H1 (cell line): Measurements from ENCODE around the gene TGOLN2. TPM values are rescaled to one million over a fixed set of nuclear protein-coding genes. Genes with fewer than 3 reads are reported as not detected.

ENCODE experiments used
- CEBPB ChIP-seq: IDR thresholded peaks from 2 replicates; pipeline ENCODE4 v1.6.1; 2012; ENCODE audit warnings: low read depth, low read length
- E2F6 ChIP-seq: IDR thresholded peaks from 2 replicates; pipeline ENCODE4 v1.6.1; 2012; ENCODE audit warnings: inconsistent platforms
- GTF2F1 ChIP-seq: IDR thresholded peaks from 2 replicates; pipeline ENCODE4 v1.6.1; 2012; ENCODE audit warnings: low read depth, low read length, improper control_type of control experiment, borderline replicate concordance
- KDM1A ChIP-seq: fragments of 200-600, 300-600 bp; sonication (generic); IDR thresholded peaks from 2 replicates; pipeline ENCODE4 v1.7.1; 2016; ENCODE audit warnings: mild to moderate bottlenecking, low read length, borderline replicate concordance
- KDM4A ChIP-seq: IDR thresholded peaks from one replicate; pipeline ENCODE4 v1.7.1; 2012; ENCODE audit warnings: low read depth, mild to moderate bottlenecking, moderate library complexity, low read length, inconsistent platforms; ENCODE audit not compliant: severe bottlenecking
- MAX ChIP-seq: IDR thresholded peaks from 2 replicates; pipeline ENCODE4 v1.6.1; 2012; ENCODE audit warnings: inconsistent platforms
- PHF8 ChIP-seq: fragments of 200-600 bp; sonication (generic); conservative IDR thresholded peaks from 2 replicates; pipeline ENCODE4 v1.7.1; 2012; ENCODE audit warnings: low read depth, mild to moderate bottlenecking, inconsistent platforms, low read length, moderate library complexity
- SIN3A ChIP-seq, 2 experiments: IDR thresholded peaks in 1 of 2; conservative IDR thresholded peaks in 1 of 2; 2 replicates each; pipeline ENCODE4 v1.6.1; 2011 to 2012; ENCODE audit warnings: low read length in 2 of 2, improper control_type of control experiment in 1 of 2, low read depth in 1 of 2, mild to moderate bottlenecking in 1 of 2
- SIX5 ChIP-seq: IDR thresholded peaks from 2 replicates; pipeline ENCODE4 v1.6.1; 2011; ENCODE audit warnings: mild to moderate bottlenecking, low read depth, low read length
- SP1 ChIP-seq: IDR thresholded peaks from 2 replicates; pipeline ENCODE4 v1.6.1; 2011; ENCODE audit warnings: low read depth, low read length
- TAF1 ChIP-seq: IDR thresholded peaks from 2 replicates; pipeline ENCODE4 v1.6.1; 2011; ENCODE audit warnings: mild to moderate bottlenecking, low read depth, low read length
- TBP ChIP-seq: IDR thresholded peaks from 2 replicates; pipeline ENCODE4 v1.6.1; 2011; ENCODE audit warnings: low read depth, low read length, improper control_type of control experiment
- TCF12 ChIP-seq: IDR thresholded peaks from 2 replicates; pipeline ENCODE4 v1.6.1; 2011; ENCODE audit warnings: low read depth, mild to moderate bottlenecking, low read length
- polyA plus RNA-seq, 7 experiments: library from polyadenylated mRNA; depleted of rRNA in 3 of 7; stranded (reverse) in 5 of 7; unstranded in 2 of 7; fragments of >200 nt in 5 of 7; fragments of 200-250 nt in 2 of 7; gene quantifications; 1 replicate in 5 of 7; 2 replicates in 1 of 7; 4 replicates in 1 of 7; pipeline versions ENCODE4 v1.2.1 to v1.2.3, GENCODE V29; 2011 to 2013; ENCODE audit warnings: missing spikeins in 2 of 7, mixed read lengths in 2 of 7
- total RNA-seq: library from RNA; stranded (reverse); fragmentation: NEBNext Ultra II Directional; extraction: Animal tissue kit (Norgen Biotek cat#: 25700); gene quantifications from 2 replicates; pipeline ENCODE4 v1.2.1, GENCODE V29; 2021

Gene TGOLN2
- total and polyA plus RNA-seq, 2 of the 8 experiments (the other 6 are each of a cell fraction or from before 2014, with no cell fraction given): 33.9 to 38.9 TPM

GRCh38 chr2:85354286-85355072 lies 26.7 kb upstream of the TGOLN2 start, which contains the start of the genes ELMOD3 and RETSAT (continued):
- TF ChIP-seq TBP: peak; percentile 93
- TF ChIP-seq CEBPB: no peak; the same call in 1 of the 2 replicates
- TF ChIP-seq KDM1A: peak; percentile 13; the same call in 1 of the 2 replicates
- TF ChIP-seq SP1: peak; percentile 61; the same call in 1 of the 2 replicates
- TF ChIP-seq SIX5: peak; percentile 92
- TF ChIP-seq SIN3A (conservative IDR thresholded peaks at IDR 0.05 in 1 of 2, IDR thresholded peaks at IDR 0.05 in 1 of 2; ENCODE audit: low read depth in 1 of 2, low read length in 2 of 2): peak; percentile 36 to 95; a peak in 3 of 4 replicates
- 0 out of 2 replicates have a peak, but pooled peaks have one; percentile 31 for TF ChIP-seq MAX
- TF ChIP-seq PHF8: peak; percentile 48; the same call in 1 of the 2 replicates
- TF ChIP-seq TAF1: peak; percentile 99
- TF ChIP-seq GTF2F1: peak; percentile 70; the same call in 1 of the 2 replicates
- TF ChIP-seq TCF12: 0 out of 2 replicates have a peak, but pooled peaks have one; percentile 24
- peak; percentile 51 for TF ChIP-seq KDM4A
- no peak for TF ChIP-seq E2F6
- TF ChIP-seq, all 59 proteins: peak for 16
